GM20000 (cell line): ENCODE measurements around the gene PPP2R1B.

Source experiments
- DNase-seq: peaks from one replicate; pipeline ENCODE4 v3.0.0; 2012; ENCODE audit warnings: low spot score
- CTCF ChIP-seq: IDR thresholded peaks from 2 replicates; pipeline ENCODE4 v1.5.1; 2012; ENCODE audit warnings: mild to moderate bottlenecking, control low read depth; ENCODE audit errors: extremely low read depth, missing control alignments

The PPP2R1B gene

GRCh38 chr11:111808063-111808588 lies 41.9 kb upstream of the PPP2R1B start:
- TF ChIP-seq CTCF = no peak
- no peak for DNase-seq

- no peak for TF ChIP-seq CTCF
- no peak for DNase-seq
Observed at GRCh38 chr11:111807076-111807475, 40.9 kb upstream of the PPP2R1B start.

GRCh38 chr11:111801135-111801534 lies 34.9 kb upstream of the PPP2R1B start:
- no peak for TF ChIP-seq CTCF
- DNase-seq = no peak

GRCh38 chr11:111798279-111798678 lies 32.1 kb upstream of the PPP2R1B start:
- no peak for DNase-seq
- TF ChIP-seq CTCF = no peak

- TF ChIP-seq CTCF = no peak
- peak; percentile 14 for DNase-seq
Observed at GRCh38 chr11:111797145-111797581, 31.0 kb upstream of the PPP2R1B start.

- no peak for DNase-seq
- no peak for TF ChIP-seq CTCF
Observed at GRCh38 chr11:111796696-111797095, 30.5 kb upstream of the PPP2R1B start.

- no peak for TF ChIP-seq CTCF
- DNase-seq = no peak
Observed at GRCh38 chr11:111795334-111795985, 29.3 kb upstream of the PPP2R1B start.
